IPS-20b (cell line): Measurements from ENCODE around the gene ABHD2.

Experiments
- H3K27ac ChIP-seq: one replicate; pipeline ENCODE4 v1.5.1; 2013; ENCODE audit warnings: low read length
- H3K27me3 ChIP-seq: 2 replicates; pipeline ENCODE4 v1.6.1; 2013; ENCODE audit warnings: mild to moderate bottlenecking, low read length, inconsistent platforms; ENCODE audit not compliant: insufficient read depth
- H3K36me3 ChIP-seq: 2 replicates; pipeline ENCODE4 v1.6.1; 2013; ENCODE audit warnings: low read depth, mild to moderate bottlenecking, inconsistent platforms, low read length, moderate library complexity; ENCODE audit not compliant: insufficient read depth
- H3K4me1 ChIP-seq: 2 replicates; pipeline ENCODE4 v1.6.1; 2013; ENCODE audit warnings: mild to moderate bottlenecking, control low read depth, inconsistent platforms, low read length, moderate library complexity; ENCODE audit not compliant: insufficient read depth
- H3K4me3 ChIP-seq: 2 replicates; pipeline ENCODE4 v1.5.1; 2013; ENCODE audit warnings: mild to moderate bottlenecking, low read length, inconsistent platforms
- H3K9ac ChIP-seq: 2 replicates; pipeline ENCODE4 v1.6.1; 2013; ENCODE audit warnings: low read depth, mild to moderate bottlenecking, inconsistent platforms, low read length, moderate library complexity
- H3K9me3 ChIP-seq: 2 replicates; pipeline ENCODE4 v1.6.1; 2013; ENCODE audit warnings: mild to moderate bottlenecking, low read depth, low read length, inconsistent platforms; ENCODE audit not compliant: insufficient read depth

The ABHD2 gene

DNA sequence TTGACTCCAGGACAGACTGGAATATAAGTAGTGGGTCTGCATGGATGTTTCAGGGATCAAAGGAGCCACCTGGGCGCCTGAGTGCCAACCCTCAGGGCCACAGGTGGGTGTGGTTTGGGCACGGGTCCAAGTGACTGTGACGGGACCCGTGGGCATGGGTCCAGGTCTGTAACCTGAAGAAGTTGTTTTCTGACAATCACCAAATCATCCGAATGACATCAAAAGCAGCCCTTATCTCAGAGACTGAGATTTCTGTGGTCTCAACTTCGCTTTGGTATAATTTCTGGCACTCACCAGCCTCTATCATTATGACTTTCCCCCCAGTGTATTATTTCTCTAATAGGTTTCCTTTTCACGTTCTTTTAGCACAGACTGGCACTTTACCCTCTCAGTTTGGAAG is 108.7 kb downstream of the ABHD2 start:
- peaks cover 11% of the 10 kb centered on the region; the same call in 1 of the 2 replicates for H3K36me3 ChIP-seq
- no peak overlapping the region for H3K27ac ChIP-seq
- H3K4me1 ChIP-seq: peaks cover 33% of the 10 kb centered on the region
- H3K9ac ChIP-seq: peak overlapping the region; percentile 21; the same call in 1 of the 2 replicates
- no peaks in the 10 kb centered on the region for H3K27me3 ChIP-seq
- H3K4me3 ChIP-seq: peak overlapping the region; percentile 7; the same call in 1 of the 2 replicates
- no peaks in the 10 kb centered on the region for H3K9me3 ChIP-seq

DNA sequence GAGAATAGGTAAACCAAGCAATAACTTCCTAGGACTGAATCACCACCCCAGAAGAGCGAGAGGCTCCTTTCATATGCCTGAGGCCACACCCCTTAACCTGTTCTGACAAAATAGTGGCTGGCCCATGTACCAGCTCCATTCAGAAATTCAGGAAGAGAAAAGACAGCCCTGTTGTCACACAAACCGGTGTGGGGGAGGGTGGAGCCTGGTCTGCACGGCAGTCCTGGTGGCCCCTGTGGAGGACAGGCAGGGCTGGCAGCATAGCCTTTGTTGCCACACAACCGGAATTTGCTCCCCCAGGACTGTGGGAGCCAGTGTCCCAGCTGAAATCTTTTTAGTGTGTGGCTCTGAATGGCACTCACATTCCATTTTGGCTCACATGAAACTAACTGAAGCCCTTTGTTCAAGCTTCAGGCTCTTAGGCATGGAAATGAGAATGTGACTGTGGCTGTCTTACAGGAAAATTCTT is 109.3 kb downstream of the ABHD2 start:
- Histone ChIP-seq H3K27me3 (no peaks in the 10 kb centered on the region), H3K4me1 (peaks cover 38% of the 10 kb centered on the region), H3K9me3 (no peaks in the 10 kb centered on the region), H3K4me3 (peak overlapping the region; percentile 7; the same call in 1 of the 2 replicates), H3K36me3 (peaks cover 9% of the 10 kb centered on the region; the same call in 1 of the 2 replicates), H3K9ac (peak overlapping the region; percentile 21; the same call in 1 of the 2 replicates), H3K27ac (no peak overlapping the region)

DNA sequence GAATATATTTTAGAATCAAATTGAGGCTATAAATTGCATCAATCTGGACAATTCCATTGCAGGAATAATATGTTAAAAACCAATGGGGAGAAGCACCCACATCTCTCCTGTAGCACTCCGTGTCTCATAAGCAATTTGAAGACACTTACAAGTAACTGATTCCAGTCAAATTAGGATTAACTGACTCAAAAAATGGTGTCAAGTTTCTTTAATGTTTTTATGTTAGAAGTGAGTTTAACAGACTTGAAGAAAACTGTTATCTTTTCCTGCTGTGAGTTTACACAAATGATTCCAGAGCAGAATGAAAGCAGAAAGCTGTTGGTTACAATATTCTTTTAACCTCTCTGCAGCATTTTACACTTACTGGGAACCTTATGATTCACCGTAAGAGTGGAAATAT is 109.9 kb downstream of the ABHD2 start:
- H3K9ac ChIP-seq: peak overlapping the region; percentile 21; the same call in 1 of the 2 replicates

DNA sequence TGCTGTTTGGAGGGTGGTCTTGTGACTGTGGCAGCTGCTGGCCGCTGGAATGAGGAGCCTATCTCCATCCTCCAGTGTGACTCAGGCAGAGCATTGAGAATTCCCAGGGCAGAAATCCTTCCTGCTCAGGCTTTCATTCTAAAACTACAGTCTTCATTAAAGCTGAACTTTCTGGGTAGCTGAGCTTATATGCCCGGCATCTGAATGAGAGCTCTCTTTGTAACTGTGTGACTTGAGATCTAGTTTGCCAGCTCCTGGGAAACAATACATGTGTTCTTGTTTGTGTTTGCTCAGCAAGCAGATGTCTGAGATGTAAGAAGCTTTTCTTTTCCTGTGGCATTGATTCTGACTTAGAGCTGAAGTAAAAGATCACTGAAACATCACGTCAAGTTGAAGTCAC is 110.7 kb downstream of the ABHD2 start:
- Histone ChIP-seq H3K4me1 (peaks cover 38% of the 10 kb centered on the region), H3K4me3 (no peak overlapping the region), H3K9me3 (no peaks in the 10 kb centered on the region), H3K36me3 (no peaks in the 10 kb centered on the region), H3K27ac (peak overlapping the region; percentile 16), H3K9ac (peak overlapping the region; percentile 21; the same call in 1 of the 2 replicates), H3K27me3 (no peaks in the 10 kb centered on the region)

More for the DNA sequence above, 109.9 kb downstream of the ABHD2 start:
- no peaks in the 10 kb centered on the region for H3K27me3 ChIP-seq
- H3K9me3 ChIP-seq: no peaks in the 10 kb centered on the region
- H3K4me1 ChIP-seq: peaks cover 38% of the 10 kb centered on the region
- H3K36me3 ChIP-seq: peaks cover 2% of the 10 kb centered on the region; the same call in 1 of the 2 replicates
- H3K27ac ChIP-seq: no peak overlapping the region
- peak overlapping the region; percentile 7; the same call in 1 of the 2 replicates for H3K4me3 ChIP-seq

DNA sequence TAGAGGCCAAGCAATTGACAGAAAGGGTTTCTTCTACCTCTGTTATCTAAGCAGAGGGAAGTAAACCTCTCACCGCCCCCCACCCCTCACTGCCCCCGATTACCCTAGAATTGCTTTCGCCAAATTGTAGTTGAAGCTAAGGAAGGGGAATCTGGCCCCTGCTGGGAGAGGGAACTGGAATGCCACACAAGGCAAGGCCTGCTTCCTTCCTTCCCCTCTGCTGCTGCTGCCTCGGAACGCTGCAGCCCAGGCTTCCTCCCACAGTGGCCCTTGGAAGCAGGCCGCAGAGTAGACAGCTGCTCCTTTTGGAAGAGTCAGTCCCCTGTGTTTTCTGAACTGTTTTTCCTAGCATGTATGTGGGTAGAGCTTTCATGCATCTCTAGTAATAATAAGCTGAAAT is 111.5 kb downstream of the ABHD2 start:
- Histone ChIP-seq H3K27me3 (no peaks in the 10 kb centered on the region), H3K4me3 (no peak overlapping the region), H3K4me1 (peaks cover 38% of the 10 kb centered on the region), H3K9ac (peak overlapping the region; percentile 21; the same call in 1 of the 2 replicates), H3K36me3 (no peaks in the 10 kb centered on the region), H3K27ac (peak overlapping the region; percentile 16), H3K9me3 (no peaks in the 10 kb centered on the region)

GRCh38 chr15:89200182-89200581 is 111.9 kb downstream of the ABHD2 start:
- no peaks in the 10 kb centered on the region for H3K27me3 ChIP-seq
- no peak overlapping the region for H3K9ac ChIP-seq
- no peaks in the 10 kb centered on the region for H3K9me3 ChIP-seq
- H3K36me3 ChIP-seq: no peaks in the 10 kb centered on the region
- H3K27ac ChIP-seq: no peak overlapping the region
- no peak overlapping the region for H3K4me3 ChIP-seq
- H3K4me1 ChIP-seq: peaks cover 38% of the 10 kb centered on the region

- no peak overlapping the region for H3K27ac ChIP-seq
- no peaks in the 10 kb centered on the region for H3K27me3 ChIP-seq
- H3K36me3 ChIP-seq: no peaks in the 10 kb centered on the region
- H3K9me3 ChIP-seq: no peaks in the 10 kb centered on the region
- no peak overlapping the region for H3K9ac ChIP-seq
- H3K4me1 ChIP-seq: peaks cover 38% of the 10 kb centered on the region
- no peak overlapping the region for H3K4me3 ChIP-seq
Observed at GRCh38 chr15:89201465-89202005, 113.3 kb downstream of the ABHD2 start.

- H3K4me3 ChIP-seq: no peak overlapping the region
- no peaks in the 10 kb centered on the region for H3K27me3 ChIP-seq
- H3K4me1 ChIP-seq: peaks cover 17% of the 10 kb centered on the region
- H3K36me3 ChIP-seq: no peaks in the 10 kb centered on the region
- no peak overlapping the region for H3K27ac ChIP-seq
- no peak overlapping the region for H3K9ac ChIP-seq
- no peaks in the 10 kb centered on the region for H3K9me3 ChIP-seq
Observed at GRCh38 chr15:89203705-89204273, 115.5 kb downstream of the ABHD2 start.

GRCh38 chr15:89205991-89206585 is 117.8 kb downstream of the ABHD2 start:
- Histone ChIP-seq H3K27ac (no peak overlapping the region), H3K4me3 (no peak overlapping the region)

GRCh38 chr15:89206908-89207331 is 118.7 kb downstream of the ABHD2 start:
- Histone ChIP-seq H3K27ac (no peak overlapping the region), H3K9me3 (no peaks in the 10 kb centered on the region), H3K9ac (no peak overlapping the region), H3K4me3 (no peak overlapping the region), H3K4me1 (peaks cover 6% of the 10 kb centered on the region; the same call in 1 of the 2 replicates), H3K36me3 (no peaks in the 10 kb centered on the region), H3K27me3 (no peaks in the 10 kb centered on the region)

More at GRCh38 chr15:89205991-89206585, 117.8 kb downstream of the ABHD2 start:
- Histone ChIP-seq H3K9ac (no peak overlapping the region), H3K36me3 (no peaks in the 10 kb centered on the region), H3K27me3 (no peaks in the 10 kb centered on the region), H3K9me3 (no peaks in the 10 kb centered on the region), H3K4me1 (peaks cover 8% of the 10 kb centered on the region; the same call in 1 of the 2 replicates)

GRCh38 chr15:89208256-89208655 is 120.0 kb downstream of the ABHD2 start:
- Histone ChIP-seq H3K9ac (no peak overlapping the region), H3K27ac (no peak overlapping the region), H3K4me1 (no peaks in the 10 kb centered on the region), H3K9me3 (no peaks in the 10 kb centered on the region), H3K4me3 (no peak overlapping the region), H3K36me3 (no peaks in the 10 kb centered on the region), H3K27me3 (no peaks in the 10 kb centered on the region)

DNA sequence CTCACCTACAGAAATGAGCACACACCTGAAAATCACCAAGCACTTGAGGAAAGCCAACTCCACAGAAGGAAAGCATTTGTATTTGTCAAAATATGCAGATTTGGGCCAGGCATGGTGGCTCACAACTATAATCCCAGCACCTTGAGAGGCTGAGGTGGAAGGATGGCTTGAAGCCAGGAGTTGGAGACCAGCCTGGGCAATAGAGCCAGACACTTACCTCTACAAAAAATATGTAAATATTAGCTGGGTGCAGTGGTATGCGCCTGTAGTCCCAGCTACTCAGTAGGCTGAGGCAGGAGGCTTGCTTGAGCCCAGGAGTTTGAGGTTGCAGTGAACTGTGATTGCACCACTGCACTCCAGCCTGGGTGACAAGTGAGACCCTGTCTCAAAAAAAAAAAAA is 120.8 kb downstream of the ABHD2 start:
- H3K9ac ChIP-seq: no peak overlapping the region
- no peaks in the 10 kb centered on the region for H3K27me3 ChIP-seq
- H3K9me3 ChIP-seq: no peaks in the 10 kb centered on the region
- no peak overlapping the region for H3K27ac ChIP-seq
- no peak overlapping the region for H3K4me3 ChIP-seq
- H3K36me3 ChIP-seq: no peaks in the 10 kb centered on the region
- H3K4me1 ChIP-seq: no peaks in the 10 kb centered on the region
